Activated CD4-positive, CD25-positive, alpha-beta regulatory T cell treated with anti-CD3 and anti-CD28 coated beads, Interleukin-2, amount 50 U/mL, for 24 hours (primary cell): ENCODE measurements around the gene ARHGAP1.

ENCODE experiments used
- ATAC-seq, 2 donors: fragments of 150-1000 bp; cut with Tn5 transposase; one replicate each; pipeline ENCODE4 v1.10.0; 2021; ENCODE audit warnings: mild to moderate bottlenecking in 1 of 2, moderate library complexity in 1 of 2

ARHGAP1 gene

GRCh38 chr11:46700241-46701077 lies at the start of gene ARHGAP1, which contains the start of gene ZNF408:
ARHGAP1 (minus strand) TSS chr11:46700619; CDS start chr11:46696107, 4,512 bp downstream.
ZNF408 (plus strand) TSS chr11:46701031; CDS start chr11:46701048, 17 bp downstream.
- ATAC-seq = peak; percentile 89 to 94

- ATAC-seq = no peak
Measured at GRCh38 chr11:46747150-46747549, 46.7 kb upstream of the ARHGAP1 start.

- ATAC-seq = no peak
Measured at GRCh38 chr11:46745995-46746394, 45.6 kb upstream of the ARHGAP1 start.

GRCh38 chr11:46745328-46745727 lies 44.9 kb upstream of the ARHGAP1 start:
- ATAC-seq = no peak

- ATAC-seq = no peak
Measured at GRCh38 chr11:46743693-46744339, 43.4 kb upstream of the ARHGAP1 start.

GRCh38 chr11:46743043-46743442 lies 42.6 kb upstream of the ARHGAP1 start:
- ATAC-seq = no peak

- no peak for ATAC-seq
Measured at GRCh38 chr11:46741600-46742484, 41.4 kb upstream of the ARHGAP1 start.

GRCh38 chr11:46738887-46739286 lies 38.5 kb upstream of the ARHGAP1 start:
- ATAC-seq = no peak

GRCh38 chr11:46737699-46738098 lies 37.3 kb upstream of the ARHGAP1 start:
- ATAC-seq = no peak

- ATAC-seq = no peak
Measured at GRCh38 chr11:46736615-46737014, 36.2 kb upstream of the ARHGAP1 start.

- no peak for ATAC-seq
Measured at GRCh38 chr11:46736146-46736545, 35.7 kb upstream of the ARHGAP1 start.

- no peak for ATAC-seq
Measured at GRCh38 chr11:46733234-46733633, 32.8 kb upstream of the ARHGAP1 start.

GRCh38 chr11:46731545-46731944 lies 31.1 kb upstream of the ARHGAP1 start:
- no peak for ATAC-seq

GRCh38 chr11:46729110-46730027 lies 28.9 kb upstream of the ARHGAP1 start:
- ATAC-seq = no peak

- ATAC-seq = no peak
Measured at GRCh38 chr11:46728659-46729040, 28.2 kb upstream of the ARHGAP1 start.

GRCh38 chr11:46727952-46728658 lies 27.7 kb upstream of the ARHGAP1 start:
- ATAC-seq = no peak

GRCh38 chr11:46726206-46726862 lies 25.9 kb upstream of the ARHGAP1 start:
- ATAC-seq = no peak

- ATAC-seq = no peak
Measured at GRCh38 chr11:46725338-46726205, 25.2 kb upstream of the ARHGAP1 start.

- ATAC-seq = no peak
Measured at GRCh38 chr11:46724088-46724487, 23.7 kb upstream of the ARHGAP1 start.

- ATAC-seq = no peak
Measured at GRCh38 chr11:46723359-46723680, 22.9 kb upstream of the ARHGAP1 start.
